ENCODE measurements around the gene CCNDBP1.

Gene CCNDBP1

GRCh38 chr15:43221422-43221821 lies 36.2 kb downstream of the CCNDBP1 start:
- TF ChIP-seq GATA3 (IDR thresholded peaks at IDR 0.05; ENCODE audit: low read depth, low read length) = no peak
- TF ChIP-seq GATA2 (IDR thresholded peaks at IDR 0.05; ENCODE audit: low read depth, low read length) = no peak

- no peak for TF ChIP-seq GATA2 (IDR thresholded peaks at IDR 0.05; ENCODE audit: low read depth, low read length)
- TF ChIP-seq GATA3 (IDR thresholded peaks at IDR 0.05; ENCODE audit: low read depth, low read length) = no peak
Measured at GRCh38 chr15:43225201-43225949, 40.2 kb downstream of the CCNDBP1 start.

- TF ChIP-seq GATA3 (IDR thresholded peaks at IDR 0.05; ENCODE audit: low read depth, low read length) (no peak), GATA2 (IDR thresholded peaks at IDR 0.05; ENCODE audit: low read depth, low read length) (no peak)
Measured at GRCh38 chr15:43226436-43227305, 41.5 kb downstream of the CCNDBP1 start.

- no peak for TF ChIP-seq GATA2 (IDR thresholded peaks at IDR 0.05; ENCODE audit: low read depth, low read length)
- TF ChIP-seq GATA3 (IDR thresholded peaks at IDR 0.05; ENCODE audit: low read depth, low read length) = no peak
Measured at GRCh38 chr15:43229977-43230376, 44.8 kb downstream of the CCNDBP1 start.

- TF ChIP-seq GATA3 (IDR thresholded peaks at IDR 0.05; ENCODE audit: low read depth, low read length) (no peak), GATA2 (IDR thresholded peaks at IDR 0.05; ENCODE audit: low read depth, low read length) (no peak)
Measured at GRCh38 chr15:43230640-43231115, 45.5 kb downstream of the CCNDBP1 start.

- TF ChIP-seq GATA3 (IDR thresholded peaks at IDR 0.05; ENCODE audit: low read depth, low read length) (no peak), GATA2 (IDR thresholded peaks at IDR 0.05; ENCODE audit: low read depth, low read length) (no peak)
Measured at GRCh38 chr15:43232289-43232874, 47.2 kb downstream of the CCNDBP1 start.

GRCh38 chr15:43235536-43235935 lies 50.3 kb downstream of the CCNDBP1 start:
- no peak for TF ChIP-seq GATA3 (IDR thresholded peaks at IDR 0.05; ENCODE audit: low read depth, low read length)
- TF ChIP-seq GATA2 (IDR thresholded peaks at IDR 0.05; ENCODE audit: low read depth, low read length) = no peak

GRCh38 chr15:43237842-43238470 lies 52.8 kb downstream of the CCNDBP1 start:
- TF ChIP-seq GATA2 (IDR thresholded peaks at IDR 0.05; ENCODE audit: low read depth, low read length) (no peak), GATA3 (IDR thresholded peaks at IDR 0.05; ENCODE audit: low read depth, low read length) (no peak)

GRCh38 chr15:43238671-43239131 lies 53.5 kb downstream of the CCNDBP1 start:
- TF ChIP-seq GATA3 (IDR thresholded peaks at IDR 0.05; ENCODE audit: low read depth, low read length) = no peak
- no peak for TF ChIP-seq GATA2 (IDR thresholded peaks at IDR 0.05; ENCODE audit: low read depth, low read length)

GRCh38 chr15:43239732-43240491 lies 54.7 kb downstream of the CCNDBP1 start:
- no peak for TF ChIP-seq GATA3 (IDR thresholded peaks at IDR 0.05; ENCODE audit: low read depth, low read length)
- TF ChIP-seq GATA2 (IDR thresholded peaks at IDR 0.05; ENCODE audit: low read depth, low read length) = no peak

- TF ChIP-seq GATA3 (IDR thresholded peaks at IDR 0.05; ENCODE audit: low read depth, low read length) = no peak
- TF ChIP-seq GATA2 (IDR thresholded peaks at IDR 0.05; ENCODE audit: low read depth, low read length) = no peak
Measured at GRCh38 chr15:43241100-43241499, 55.9 kb downstream of the CCNDBP1 start.

- no peak for TF ChIP-seq GATA2 (IDR thresholded peaks at IDR 0.05; ENCODE audit: low read depth, low read length)
- no peak for TF ChIP-seq GATA3 (IDR thresholded peaks at IDR 0.05; ENCODE audit: low read depth, low read length)
Measured at GRCh38 chr15:43242616-43243015, 57.4 kb downstream of the CCNDBP1 start.

GRCh38 chr15:43243020-43243645 lies 57.9 kb downstream of the CCNDBP1 start:
- TF ChIP-seq GATA2 (IDR thresholded peaks at IDR 0.05; ENCODE audit: low read depth, low read length) (no peak), GATA3 (IDR thresholded peaks at IDR 0.05; ENCODE audit: low read depth, low read length) (no peak)
